ENCODE results near the gene ACBD6.

Gene ACBD6

DNA sequence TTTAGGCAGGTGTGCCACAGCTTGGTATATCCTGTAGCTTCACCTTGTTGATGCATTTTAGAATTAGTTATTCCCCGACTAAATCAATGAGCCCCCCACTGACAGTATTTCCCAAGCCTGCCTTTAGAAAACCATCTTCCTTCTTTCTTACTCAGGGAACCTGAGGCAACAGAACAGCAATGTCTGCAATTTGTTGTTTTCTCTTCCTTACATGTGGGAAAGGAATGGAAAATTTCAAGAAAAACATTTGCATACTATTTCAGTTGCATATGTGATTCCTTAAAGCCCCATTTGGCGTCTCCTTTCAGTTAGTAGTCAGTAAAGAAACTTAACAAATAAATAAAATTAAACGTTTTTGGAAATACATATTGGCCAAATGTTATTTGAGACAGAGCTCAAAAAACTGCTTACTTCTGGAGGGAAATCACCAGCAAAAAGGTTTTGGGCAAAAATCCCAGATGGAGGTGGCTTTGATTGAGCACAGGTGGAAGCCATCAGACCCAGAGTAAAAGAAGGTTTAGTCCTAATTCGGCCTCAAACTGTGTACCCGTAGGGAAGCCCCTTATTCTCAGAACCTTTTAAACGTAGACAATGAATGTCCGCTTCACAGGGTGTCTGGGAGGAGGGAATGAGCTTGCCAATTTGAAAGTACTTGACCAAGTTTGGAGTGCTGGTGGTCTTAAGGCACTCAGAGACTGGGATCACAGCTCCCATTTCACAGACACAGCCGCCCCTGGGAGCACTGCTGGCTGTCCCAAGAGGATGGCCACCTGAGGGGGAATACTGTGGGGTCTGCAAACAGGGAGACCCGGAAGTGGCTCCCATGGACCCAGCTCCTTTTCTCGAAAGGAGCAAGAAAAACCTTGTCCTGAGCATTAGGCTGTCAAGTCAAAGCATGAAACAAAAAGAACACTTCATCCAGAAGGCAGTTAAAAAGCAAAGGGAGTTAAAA, 263.0 kb downstream of the ACBD6 start:
- no peak for DNase-seq (ENCODE audit: low spot score)

GRCh38 chr1:180238675-180239074, 263.7 kb downstream of the ACBD6 start:
- no peak for DNase-seq (ENCODE audit: low spot score)

Measured in ecto neural progenitor cell (in vitro differentiated cells).